AG04450 (cell line): ENCODE results near the gene GPR78. TPM values are rescaled to one million over a fixed set of nuclear protein-coding genes. Genes with fewer than 3 reads are reported as not detected.

Experiments used
- CTCF ChIA-PET: fragments of 300-600, 350-600 bp; formaldehyde crosslinking; extraction: SDS; loops from one replicate; lab custom pipeline; 2022; ENCODE audit warnings: antibody characterized with exemption, inconsistent platforms; lab: Charles Lee
- POLR2A ChIA-PET: fragments of 350-600 bp; formaldehyde crosslinking; extraction: SDS; loops from one replicate; lab custom pipeline; 2021; ENCODE audit warnings: antibody characterized with exemption, inconsistent platforms; lab: Yijun Ruan, JAX
- DNase-seq: peaks from one replicate; pipeline ENCODE4 v3.0.0-alpha.2; 2011; ENCODE audit warnings: low read depth, low spot score
- H3K27ac ChIP-seq: one replicate; pipeline ENCODE4 v1.5.1; 2012; ENCODE audit warnings: low read depth, low read length, control low read depth
- H3K27me3 ChIP-seq: one replicate; pipeline ENCODE4 v1.6.0; 2012; ENCODE audit warnings: low read length; ENCODE audit not compliant: control insufficient read depth, insufficient read depth
- H3K4me3 ChIP-seq: 2 replicates; pipeline ENCODE4 v1.5.1; 2011; ENCODE audit warnings: mild to moderate bottlenecking, low read depth, low read length, control low read depth
- H3K9me3 ChIP-seq: 2 replicates; pipeline ENCODE4 v1.5.1; 2012; ENCODE audit warnings: low read length; ENCODE audit not compliant: control insufficient read depth, insufficient read depth
- polyA plus RNA-seq: library from polyadenylated mRNA; depleted of rRNA; stranded (reverse); fragments of >200 nt; gene quantifications from 2 replicates; pipeline ENCODE4 v1.2.3, GENCODE V29; 2011
- TF ChIP-seq, protein P1 (sequence below): IDR thresholded peaks from 2 replicates; pipeline ENCODE4 v1.5.1; 2011; ENCODE audit warnings: low read depth, low read length, control low read depth, inconsistent platforms

The GPR78 gene
- polyA plus RNA-seq, 1 experiment, result 0.07 TPM

DNA sequence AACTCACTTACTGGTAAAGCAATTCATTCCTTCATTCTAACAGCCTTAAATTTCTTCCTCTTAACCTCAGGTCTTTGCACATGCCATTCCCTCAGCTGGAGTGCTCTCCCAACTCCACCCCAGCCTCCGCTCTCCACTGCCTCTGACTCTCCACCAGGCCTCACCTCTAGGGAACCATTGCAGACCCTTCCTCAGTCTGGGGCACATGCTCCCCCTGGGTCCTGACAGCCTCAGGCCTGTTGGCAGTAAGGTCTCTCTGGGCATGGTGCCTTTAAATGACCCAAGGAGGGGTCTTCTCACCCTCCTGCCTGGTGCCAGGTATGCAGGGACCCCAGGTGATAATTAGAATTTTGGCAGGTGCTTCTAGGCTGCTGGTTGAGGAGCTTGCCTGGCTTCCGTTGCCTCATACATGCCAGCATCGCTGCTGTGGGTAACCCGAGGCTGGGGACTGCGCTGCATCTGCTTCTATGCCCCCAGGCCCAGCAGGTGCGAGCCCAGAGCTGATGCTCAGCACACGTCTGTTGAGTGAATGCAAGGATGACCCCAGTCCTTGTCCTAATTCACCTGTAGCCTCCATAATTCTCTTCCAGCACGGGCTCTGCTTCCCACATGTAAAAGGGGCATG is 27.5 kb upstream of the GPR78 start:
- TF ChIP-seq, protein P1, sequence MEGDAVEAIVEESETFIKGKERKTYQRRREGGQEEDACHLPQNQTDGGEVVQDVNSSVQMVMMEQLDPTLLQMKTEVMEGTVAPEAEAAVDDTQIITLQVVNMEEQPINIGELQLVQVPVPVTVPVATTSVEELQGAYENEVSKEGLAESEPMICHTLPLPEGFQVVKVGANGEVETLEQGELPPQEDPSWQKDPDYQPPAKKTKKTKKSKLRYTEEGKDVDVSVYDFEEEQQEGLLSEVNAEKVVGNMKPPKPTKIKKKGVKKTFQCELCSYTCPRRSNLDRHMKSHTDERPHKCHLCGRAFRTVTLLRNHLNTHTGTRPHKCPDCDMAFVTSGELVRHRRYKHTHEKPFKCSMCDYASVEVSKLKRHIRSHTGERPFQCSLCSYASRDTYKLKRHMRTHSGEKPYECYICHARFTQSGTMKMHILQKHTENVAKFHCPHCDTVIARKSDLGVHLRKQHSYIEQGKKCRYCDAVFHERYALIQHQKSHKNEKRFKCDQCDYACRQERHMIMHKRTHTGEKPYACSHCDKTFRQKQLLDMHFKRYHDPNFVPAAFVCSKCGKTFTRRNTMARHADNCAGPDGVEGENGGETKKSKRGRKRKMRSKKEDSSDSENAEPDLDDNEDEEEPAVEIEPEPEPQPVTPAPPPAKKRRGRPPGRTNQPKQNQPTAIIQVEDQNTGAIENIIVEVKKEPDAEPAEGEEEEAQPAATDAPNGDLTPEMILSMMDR, result no peak
- Histone ChIP-seq H3K27ac (no peak overlapping the region), H3K9me3 (peaks cover 3% of the 10 kb centered on the region; the same call in 1 of the 2 replicates), H3K27me3 (peaks cover 16% of the 10 kb centered on the region), H3K4me3 (no peak overlapping the region)
- ChIA-PET CTCF (interaction anchor here (1.2 kb wide), 1 partner anchor 85 kb away, joined by 4 read pairs; no protein-coding TSS in a partner anchor), POLR2A (no interaction called here)
- no peak for DNase-seq

DNA sequence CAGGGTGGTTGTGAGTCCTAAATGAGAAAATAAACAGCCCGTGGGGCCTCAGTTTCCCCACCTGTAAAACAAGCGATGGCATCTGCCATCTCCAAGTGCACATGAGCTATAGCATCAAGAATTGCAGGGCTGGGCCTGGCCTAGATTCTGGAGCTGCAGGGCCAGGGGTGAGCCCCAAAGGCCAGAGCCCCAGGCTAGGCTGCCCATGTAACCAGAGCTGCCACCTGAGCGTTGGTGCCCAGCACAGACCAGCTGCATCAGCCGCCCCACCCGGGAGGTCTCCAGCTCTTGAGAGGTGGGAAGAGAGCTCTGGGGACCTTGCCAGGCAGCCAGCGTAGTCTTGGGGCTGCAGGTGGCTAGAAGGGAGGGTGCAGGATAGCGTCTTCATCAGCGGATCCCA is 27.0 kb upstream of the GPR78 start:
- Histone ChIP-seq H3K27ac (no peak overlapping the region), H3K4me3 (no peak overlapping the region), H3K27me3 (peaks cover 16% of the 10 kb centered on the region), H3K9me3 (peaks cover 3% of the 10 kb centered on the region; the same call in 1 of the 2 replicates)
- POLR2A ChIA-PET, result no interaction called here
- TF ChIP-seq, protein P1, result no peak
- CTCF ChIA-PET, result no interaction called here
- DNase-seq, result no peak

DNA sequence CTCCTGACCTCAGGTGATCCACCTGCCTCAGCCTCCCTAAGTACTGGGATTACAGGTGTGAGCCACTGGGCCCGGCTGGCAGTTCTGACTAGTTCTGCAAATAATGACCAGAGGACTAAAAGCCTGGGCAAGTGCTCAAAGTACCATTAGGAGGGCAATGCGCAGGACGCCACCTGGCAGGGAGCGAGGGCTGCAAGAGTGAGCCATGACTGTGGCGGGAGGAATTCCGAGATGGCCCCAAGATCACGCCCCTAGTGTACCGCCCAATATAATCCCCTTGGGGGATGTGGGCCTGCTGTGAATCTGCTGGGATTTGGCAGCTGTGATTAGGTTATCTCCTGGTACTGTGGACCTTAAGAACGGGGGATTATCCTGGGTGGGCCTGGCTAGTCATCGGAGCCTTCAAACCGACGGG is 26.2 kb upstream of the GPR78 start:
- no peak overlapping the region for H3K27ac ChIP-seq
- ChIA-PET CTCF (no interaction called here), POLR2A (no interaction called here)
- no peak for DNase-seq
- peaks cover 3% of the 10 kb centered on the region; the same call in 1 of the 2 replicates for H3K9me3 ChIP-seq
- TF ChIP-seq, protein P1, result no peak
- H3K4me3 ChIP-seq, result no peak overlapping the region
- peaks cover 16% of the 10 kb centered on the region for H3K27me3 ChIP-seq

DNA sequence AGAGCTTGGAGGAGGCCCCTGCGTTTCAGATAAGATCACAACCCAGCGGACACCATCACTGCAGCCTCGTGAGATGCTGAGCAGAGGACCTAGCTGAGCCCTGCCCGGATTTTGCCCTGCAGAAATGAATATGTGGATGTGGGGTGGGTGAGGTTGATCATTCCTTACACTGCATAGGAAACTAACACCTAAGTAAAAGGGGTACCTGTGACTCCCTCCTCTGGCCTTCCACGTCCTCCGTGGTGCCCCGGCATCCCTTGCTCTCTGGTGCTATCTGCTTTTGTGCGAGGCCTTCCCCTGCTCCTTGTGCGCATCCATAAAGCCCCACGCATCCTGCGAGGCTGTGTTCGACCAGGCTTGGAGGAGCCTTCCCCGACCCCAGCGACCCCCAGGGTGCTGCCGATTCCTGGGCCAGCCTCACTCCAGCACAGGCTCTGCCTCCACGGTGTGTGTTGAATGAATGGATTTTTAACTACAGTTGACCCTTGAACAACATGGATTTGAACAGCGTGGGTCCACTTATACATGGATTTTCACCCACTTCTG is 25.6 kb upstream of the GPR78 start:
- ChIA-PET CTCF (no interaction called here), POLR2A (no interaction called here)
- Histone ChIP-seq H3K27ac (no peak overlapping the region), H3K9me3 (peaks cover 3% of the 10 kb centered on the region; the same call in 1 of the 2 replicates), H3K4me3 (no peak overlapping the region), H3K27me3 (peaks cover 16% of the 10 kb centered on the region)
- TF ChIP-seq, protein P1, result no peak
- no peak for DNase-seq

DNA sequence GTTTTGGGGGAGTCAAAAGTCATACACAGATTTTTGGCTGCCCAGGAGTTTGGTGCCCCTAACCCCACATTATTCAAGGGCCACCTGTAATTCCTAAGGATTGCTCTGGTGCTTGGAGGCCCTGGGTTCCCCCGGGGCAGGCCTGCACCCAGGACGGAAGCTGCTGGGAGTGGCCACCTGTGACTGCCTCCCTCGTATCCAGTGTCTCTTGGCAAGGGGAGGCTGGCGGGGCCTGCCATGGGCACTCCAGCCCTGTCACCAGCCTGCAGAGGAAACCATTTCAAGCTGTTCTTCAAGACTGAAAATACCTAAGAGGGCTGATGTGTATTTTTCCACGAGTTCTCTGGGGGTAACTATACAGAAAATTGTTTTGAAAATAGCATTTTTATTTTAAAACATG is 24.5 kb upstream of the GPR78 start:
- Histone ChIP-seq H3K4me3 (no peak overlapping the region), H3K27me3 (peaks cover 18% of the 10 kb centered on the region), H3K27ac (no peak overlapping the region), H3K9me3 (peaks cover 3% of the 10 kb centered on the region; the same call in 1 of the 2 replicates)
- no peak for DNase-seq
- POLR2A ChIA-PET, result no interaction called here
- TF ChIP-seq, protein P1, result no peak
- CTCF ChIA-PET, result no interaction called here
